HG02884 (cell line): ENCODE data around the gene SIN3B.

ENCODE experiments used
- ATAC-seq: cut with Tn5 transposase; IDR thresholded peaks from one replicate; pipeline ENCODE4 v1.9.1; 2021; ENCODE audit warnings: mild to moderate bottlenecking, moderate library complexity; ENCODE audit not compliant: unreplicated experiment

SIN3B gene

DNA sequence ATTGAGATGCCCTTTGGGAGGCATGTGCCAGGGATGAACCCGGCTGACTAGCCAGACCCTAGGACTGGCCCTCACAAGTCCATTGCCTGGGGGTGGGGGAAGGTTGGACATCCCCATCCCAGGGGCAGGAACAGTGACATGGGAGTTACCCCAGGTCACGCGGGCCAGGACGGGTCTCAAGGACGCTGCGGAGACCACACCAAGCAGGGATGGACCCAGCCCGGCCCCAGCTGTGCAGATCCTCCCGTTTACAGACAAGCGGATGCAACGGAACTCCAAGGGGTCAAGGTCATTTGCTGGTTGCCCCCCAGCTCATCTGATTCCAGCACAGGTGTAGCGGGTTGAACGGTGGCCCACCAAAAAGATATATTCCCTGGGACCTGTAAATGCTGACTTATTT is 79.6 kb downstream of the SIN3B start:
- no peak for ATAC-seq

- ATAC-seq, result no peak
Observed at GRCh38 chr19:16911046-16911445, 81.8 kb downstream of the SIN3B start.

- no peak for ATAC-seq
Observed at GRCh38 chr19:16912780-16913179, 83.6 kb downstream of the SIN3B start.

GRCh38 chr19:16914421-16914820 is 85.2 kb downstream of the SIN3B start:
- no peak for ATAC-seq

GRCh38 chr19:16915135-16915534 is 85.9 kb downstream of the SIN3B start:
- ATAC-seq, result no peak

DNA sequence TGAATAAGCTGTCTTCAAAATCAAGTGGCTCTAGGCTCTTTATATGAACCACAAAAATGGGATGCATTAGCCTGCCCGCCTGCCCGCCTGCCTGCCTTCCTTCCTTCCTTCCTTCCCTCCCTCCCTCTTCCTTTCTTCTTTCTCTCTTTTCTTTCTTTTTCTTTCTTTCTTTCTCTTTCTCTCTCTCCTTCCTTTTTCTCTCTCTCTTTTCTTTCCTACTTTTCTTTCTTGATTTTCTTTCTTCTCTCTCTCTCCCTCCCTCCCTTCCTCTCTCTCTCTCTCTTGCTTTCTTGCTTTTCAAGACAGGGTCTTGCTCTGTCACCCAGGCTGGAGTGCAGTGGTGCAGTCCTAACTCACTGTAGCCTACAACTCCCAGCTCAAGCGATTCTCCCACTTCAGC is 86.5 kb downstream of the SIN3B start:
- ATAC-seq, result no peak

GRCh38 chr19:16917401-16917800 is 88.2 kb downstream of the SIN3B start:
- no peak for ATAC-seq

GRCh38 chr19:16919496-16919895 is 90.3 kb downstream of the SIN3B start:
- no peak for ATAC-seq

DNA sequence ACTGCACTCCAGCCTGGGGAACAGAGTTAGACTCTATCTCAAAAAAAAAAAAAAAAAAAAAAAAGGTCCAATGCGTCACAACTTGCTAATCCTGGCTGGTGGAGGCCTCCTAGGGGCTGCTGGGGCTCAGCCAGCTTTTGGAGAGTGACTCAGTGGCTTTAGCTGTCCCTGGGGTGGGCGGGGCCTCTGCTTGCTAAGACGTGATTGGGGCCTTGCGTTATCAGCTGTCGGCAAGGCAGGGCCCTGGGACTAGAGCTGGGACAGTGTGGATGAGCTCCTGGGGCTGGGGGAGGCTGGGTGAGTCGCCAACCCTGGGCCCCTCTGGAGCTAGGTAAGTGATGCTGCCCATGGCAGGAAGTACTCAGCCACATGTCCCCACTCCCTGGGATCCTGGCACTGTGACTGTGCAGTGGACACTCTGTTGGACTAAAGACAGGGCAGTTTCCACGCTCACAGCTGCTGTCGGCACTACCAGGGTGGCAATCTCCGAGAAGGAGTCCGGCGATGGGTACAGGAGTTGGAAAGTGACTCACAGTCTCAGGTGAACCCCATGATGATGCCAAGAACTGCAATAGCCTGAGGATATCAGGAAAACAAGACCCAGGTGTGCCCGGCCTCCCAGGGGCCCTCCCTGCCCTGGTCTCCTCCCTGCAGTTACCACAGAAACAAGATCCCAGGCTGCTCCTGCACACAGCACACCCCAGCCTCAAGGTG is 91.8 kb downstream of the SIN3B start:
- ATAC-seq, result no peak

DNA sequence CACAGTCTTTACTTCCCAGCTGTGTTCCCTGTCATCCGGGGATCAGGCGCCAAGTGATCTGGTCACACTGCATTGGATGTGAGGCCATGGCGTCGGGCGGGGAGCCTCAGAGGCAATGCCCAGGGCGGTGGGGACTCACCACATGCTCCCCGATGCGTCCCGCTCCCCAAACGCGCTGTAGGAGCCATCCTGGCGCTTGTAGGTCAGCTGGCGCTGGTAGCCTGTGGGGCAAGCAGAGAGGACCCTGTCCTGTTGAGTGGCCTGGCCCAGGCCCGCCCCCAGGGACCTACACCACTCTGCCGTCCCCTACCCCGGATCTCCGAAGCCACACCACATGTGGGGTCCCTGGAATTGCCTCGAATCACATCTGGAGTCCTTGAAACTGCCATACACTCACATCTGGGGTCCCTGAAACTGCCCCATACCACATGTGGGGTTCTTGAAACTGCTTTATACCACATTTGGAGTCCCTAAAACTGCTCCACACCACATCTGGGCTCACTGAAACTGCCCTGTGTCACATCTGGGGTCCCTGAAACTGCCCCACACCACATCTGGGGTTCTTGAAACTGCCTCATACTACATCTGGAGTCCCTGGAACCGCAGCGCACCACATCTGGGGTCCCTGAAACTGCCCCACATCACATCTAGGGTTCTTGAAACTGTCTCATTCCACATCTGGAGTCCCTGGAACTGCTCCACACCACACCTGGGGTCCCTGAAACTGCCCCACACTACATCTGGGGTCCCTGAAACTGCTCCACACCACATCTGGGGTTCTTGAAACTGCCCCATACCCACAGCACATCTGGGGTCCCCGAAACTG is 92.8 kb downstream of the SIN3B start:
- no peak for ATAC-seq

DNA sequence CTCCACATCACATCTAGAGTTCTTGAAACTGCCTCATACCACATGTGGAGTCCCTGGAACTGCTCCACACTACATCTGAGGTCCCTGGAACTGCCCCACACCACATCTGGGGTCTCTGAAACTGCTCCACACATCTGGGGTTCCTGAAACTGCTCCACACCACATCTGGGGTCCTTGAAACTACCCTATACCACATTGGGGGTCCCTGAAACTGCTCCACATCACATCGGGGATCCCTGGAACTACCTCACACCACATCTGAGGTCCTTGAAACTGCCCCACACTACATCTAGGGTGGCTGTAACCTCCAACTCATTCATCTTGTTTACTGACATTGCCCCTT is 93.4 kb downstream of the SIN3B start:
- no peak for ATAC-seq

- ATAC-seq, result no peak
Observed at GRCh38 chr19:16922949-16923348, 93.8 kb downstream of the SIN3B start.

- no peak for ATAC-seq
Observed at GRCh38 chr19:16927883-16928282, 98.7 kb downstream of the SIN3B start.

GRCh38 chr19:16928351-16928750 is 99.2 kb downstream of the SIN3B start:
- ATAC-seq, result no peak

DNA sequence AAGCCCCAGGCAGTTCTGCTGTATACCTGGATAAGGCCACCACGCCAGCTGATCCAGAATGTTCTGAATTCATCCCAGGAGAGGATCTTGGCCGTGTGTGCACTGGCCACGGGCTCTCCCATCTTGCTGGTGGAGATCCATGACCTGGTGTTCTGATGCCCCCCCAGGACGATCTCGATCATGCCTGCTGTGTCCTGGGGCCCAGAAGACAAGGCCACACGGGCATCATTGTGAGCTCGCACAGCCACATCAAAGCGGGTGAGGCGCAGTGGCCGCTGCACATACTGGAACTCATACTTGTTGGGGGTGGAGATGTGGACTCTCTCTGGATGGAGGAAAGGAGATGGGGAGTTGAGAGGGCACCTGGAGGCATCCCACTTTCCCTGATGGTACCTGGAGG is 99.7 kb downstream of the SIN3B start:
- no peak for ATAC-seq
